Fibroblast of lung (primary cell): ENCODE data around the gene FLOT1. TPM values are rescaled to one million over a fixed set of nuclear protein-coding genes. Genes with fewer than 3 reads are reported as not detected.
A peak's percentile ranks its signal among the peaks of the same experiment; 100 is the strongest.

Experiments used
- DNase-seq, 2 donors: peaks; one replicate each; pipeline versions ENCODE4 v3.0.0 to v3.0.0-alpha.2; 2010; ENCODE audit warnings: low read depth in 2 of 2
- H2AFZ ChIP-seq: 2 replicates; pipeline ENCODE4 v1.5.1; 2012; ENCODE audit warnings: low read length, control low read depth, inconsistent platforms
- H3K27ac ChIP-seq: 2 replicates; pipeline ENCODE4 v1.5.1; 2011; ENCODE audit warnings: low read length, control low read depth; ENCODE audit not compliant: insufficient read depth
- H3K27me3 ChIP-seq: 2 replicates; pipeline ENCODE4 v1.5.1; 2011; ENCODE audit warnings: mild to moderate bottlenecking, low read length; ENCODE audit not compliant: control insufficient read depth, insufficient read depth
- H3K36me3 ChIP-seq: 2 replicates; pipeline ENCODE4 v1.5.1; 2011; ENCODE audit warnings: low read length; ENCODE audit not compliant: control insufficient read depth, insufficient read depth
- H3K4me1 ChIP-seq: 2 replicates; pipeline ENCODE4 v1.5.1; 2011; ENCODE audit warnings: low read length; ENCODE audit not compliant: control insufficient read depth, insufficient read depth; ENCODE audit errors: extremely low read depth
- H3K4me2 ChIP-seq: 2 replicates; pipeline ENCODE4 v1.5.1; 2011; ENCODE audit warnings: low read length, control low read depth; ENCODE audit not compliant: insufficient read depth; ENCODE audit errors: extremely low read depth
- H3K4me3 ChIP-seq, 4 experiments: fragments of 200-600 bp in 1 of 4; sonication (generic) in 1 of 4; replicated peaks in 1 of 4; 2 replicates each; pipeline ENCODE4 v1.5.1; 2011 to 2016; ENCODE audit warnings: low read length in 4 of 4, low read depth in 3 of 4, mild to moderate bottlenecking in 3 of 4, control low read depth in 2 of 4, inconsistent platforms in 1 of 4, mixed read lengths in 1 of 4; ENCODE audit not compliant: insufficient read depth in 1 of 4; ENCODE audit errors: control extremely low read depth in 1 of 4
- H3K79me2 ChIP-seq: 2 replicates; pipeline ENCODE4 v1.5.1; 2012; ENCODE audit warnings: mild to moderate bottlenecking, low read length, inconsistent platforms; ENCODE audit not compliant: control insufficient read depth, insufficient read depth
- H3K9ac ChIP-seq: 2 replicates; pipeline ENCODE4 v1.5.1; 2011; ENCODE audit warnings: mild to moderate bottlenecking, low read length, control low read depth; ENCODE audit not compliant: insufficient read depth
- H3K9me3 ChIP-seq: 2 replicates; pipeline ENCODE4 v1.5.1; 2012; ENCODE audit warnings: low read depth, low read length; ENCODE audit not compliant: control insufficient read depth, insufficient read depth
- H4K20me1 ChIP-seq: 2 replicates; pipeline ENCODE4 v1.5.1; 2011; ENCODE audit warnings: low read length; ENCODE audit not compliant: control insufficient read depth, insufficient read depth; ENCODE audit errors: extremely low read depth
- EZH2 ChIP-seq: IDR thresholded peaks from 2 replicates; pipeline ENCODE4 v1.5.1; 2012; ENCODE audit warnings: low read length, control low read depth, mild to moderate bottlenecking; ENCODE audit errors: missing control alignments
- polyA plus RNA-seq, 2 donors: library from polyadenylated mRNA; depleted of rRNA in 1 of 2; stranded (reverse) in 1 of 2; unstranded in 1 of 2; fragments of >200 nt; gene quantifications; 2 replicates each; pipeline ENCODE4 v1.2.1, GENCODE V29; 2011 to 2012; ENCODE audit warnings: missing spikeins in 1 of 2
- total RNA-seq: library from RNA; depleted of rRNA; stranded (reverse); fragments of >200 nt; gene quantifications from 2 replicates; pipeline ENCODE4 v1.2.1, GENCODE V29; 2014
- TF ChIP-seq, protein P1 (sequence below), 2 donors: IDR thresholded peaks in 1 of 2; conservative IDR thresholded peaks in 1 of 2; 1 replicate in 1 of 2; 2 replicates in 1 of 2; pipeline ENCODE4 v1.5.1; 2011 to 2012; ENCODE audit warnings: low read length in 2 of 2, control low read depth in 1 of 2, inconsistent platforms in 1 of 2, low read depth in 1 of 2, mild to moderate bottlenecking in 1 of 2

The FLOT1 gene
- total and polyA plus RNA-seq, 2 donors (not counting 1 experiment from before 2014, with no cell fraction given) = 180 to 301 TPM

DNA sequence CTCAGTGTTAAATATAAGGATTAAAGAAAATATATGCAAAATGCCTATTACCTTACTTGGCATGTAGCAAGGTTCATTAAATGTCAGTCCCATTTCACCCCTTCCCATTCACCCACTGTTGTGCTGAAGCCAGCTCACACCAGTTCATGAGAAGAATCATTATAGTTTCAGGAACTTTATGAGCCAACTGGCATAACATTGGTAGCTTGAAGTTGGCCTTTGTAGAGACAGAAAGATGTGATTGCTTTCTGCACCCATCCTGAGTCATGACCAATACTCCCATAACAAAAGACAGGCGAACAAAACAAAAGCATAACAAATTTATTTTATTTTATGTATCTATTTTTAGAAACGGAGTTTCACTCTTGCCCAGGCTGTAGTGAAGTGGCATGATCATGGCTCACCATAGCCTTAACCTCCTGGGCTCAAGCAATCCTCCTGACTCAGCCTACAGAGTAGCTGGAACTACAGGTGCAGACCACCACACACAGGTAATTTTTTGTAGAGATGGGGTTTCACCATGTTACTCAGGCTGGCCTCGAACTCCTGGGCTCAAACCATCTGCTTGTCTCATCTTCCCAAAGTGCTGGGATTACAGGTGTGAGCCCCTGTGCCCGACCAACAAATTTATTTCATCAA is 19.4 kb upstream of the FLOT1 start:
- Histone ChIP-seq H2AFZ (no peak overlapping the region), H3K27me3 (no peaks in the 10 kb centered on the region), H4K20me1 (no peaks in the 10 kb centered on the region), H3K27ac (no peak overlapping the region), H3K4me2 (no peak overlapping the region), H3K4me1 (peaks cover 18% of the 10 kb centered on the region), H3K36me3 (no peaks in the 10 kb centered on the region), H3K9me3 (no peaks in the 10 kb centered on the region), H3K4me3 (no peak overlapping the region), H3K9ac (no peak overlapping the region), H3K79me2 (no peaks in the 10 kb centered on the region)
- TF ChIP-seq EZH2 = no peak
- TF ChIP-seq, protein P1, sequence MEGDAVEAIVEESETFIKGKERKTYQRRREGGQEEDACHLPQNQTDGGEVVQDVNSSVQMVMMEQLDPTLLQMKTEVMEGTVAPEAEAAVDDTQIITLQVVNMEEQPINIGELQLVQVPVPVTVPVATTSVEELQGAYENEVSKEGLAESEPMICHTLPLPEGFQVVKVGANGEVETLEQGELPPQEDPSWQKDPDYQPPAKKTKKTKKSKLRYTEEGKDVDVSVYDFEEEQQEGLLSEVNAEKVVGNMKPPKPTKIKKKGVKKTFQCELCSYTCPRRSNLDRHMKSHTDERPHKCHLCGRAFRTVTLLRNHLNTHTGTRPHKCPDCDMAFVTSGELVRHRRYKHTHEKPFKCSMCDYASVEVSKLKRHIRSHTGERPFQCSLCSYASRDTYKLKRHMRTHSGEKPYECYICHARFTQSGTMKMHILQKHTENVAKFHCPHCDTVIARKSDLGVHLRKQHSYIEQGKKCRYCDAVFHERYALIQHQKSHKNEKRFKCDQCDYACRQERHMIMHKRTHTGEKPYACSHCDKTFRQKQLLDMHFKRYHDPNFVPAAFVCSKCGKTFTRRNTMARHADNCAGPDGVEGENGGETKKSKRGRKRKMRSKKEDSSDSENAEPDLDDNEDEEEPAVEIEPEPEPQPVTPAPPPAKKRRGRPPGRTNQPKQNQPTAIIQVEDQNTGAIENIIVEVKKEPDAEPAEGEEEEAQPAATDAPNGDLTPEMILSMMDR (conservative IDR thresholded peaks at IDR 0.05 in 1 of 2, IDR thresholded peaks at IDR 0.05 in 1 of 2; ENCODE audit: low read depth in 1 of 2, low read length in 2 of 2) = no peak
- DNase-seq = no peak

- Histone ChIP-seq H3K4me3 (no peak overlapping the region), H3K79me2 (no peaks in the 10 kb centered on the region), H3K9ac (no peak overlapping the region), H2AFZ (no peak overlapping the region), H3K9me3 (no peaks in the 10 kb centered on the region), H3K4me2 (no peak overlapping the region), H3K36me3 (no peaks in the 10 kb centered on the region), H4K20me1 (no peaks in the 10 kb centered on the region), H3K4me1 (peaks cover 18% of the 10 kb centered on the region), H3K27me3 (no peaks in the 10 kb centered on the region), H3K27ac (no peak overlapping the region)
- no peak for DNase-seq
- TF ChIP-seq, protein P1 (conservative IDR thresholded peaks at IDR 0.05 in 1 of 2, IDR thresholded peaks at IDR 0.05 in 1 of 2; ENCODE audit: low read depth in 1 of 2, low read length in 2 of 2) = no peak
- TF ChIP-seq EZH2 = no peak
These were observed 18.1 kb upstream of the FLOT1 start for GRCh38 chr6:30760549-30760948.

DNA sequence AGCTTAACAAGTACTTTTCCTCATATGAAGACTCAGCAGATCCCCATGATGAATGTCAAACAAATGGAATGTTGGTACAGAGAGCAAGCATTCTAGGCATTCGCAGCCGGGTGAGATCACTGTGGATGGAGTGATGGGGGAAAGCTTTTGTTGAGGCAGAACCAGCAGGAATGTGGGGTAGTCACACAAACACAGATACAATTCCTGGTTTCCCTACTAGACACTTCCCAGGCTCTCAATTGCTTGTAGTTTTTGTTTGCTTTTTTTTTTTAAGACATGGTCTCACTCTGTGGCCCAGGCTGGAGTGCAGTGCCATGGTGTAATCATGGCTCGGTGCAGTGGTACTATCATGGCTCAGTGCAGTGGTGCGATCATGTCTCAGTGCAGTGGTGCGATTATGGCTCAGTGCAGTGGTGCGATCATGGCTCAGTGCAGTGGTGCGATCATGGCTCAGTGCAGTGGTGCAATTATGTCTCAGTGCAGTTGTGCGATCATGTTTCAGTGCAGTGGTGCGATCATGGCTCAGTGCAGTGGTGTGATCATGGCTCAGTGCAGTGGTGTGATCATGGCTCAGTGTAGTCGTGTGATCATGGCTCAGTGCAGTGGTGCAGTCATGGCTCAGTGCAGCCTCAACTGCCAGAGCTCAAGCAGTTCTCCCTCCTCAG is 17.2 kb upstream of the FLOT1 start:
- H3K9me3 ChIP-seq = no peaks in the 10 kb centered on the region
- no peak overlapping the region for H3K9ac ChIP-seq
- H2AFZ ChIP-seq = no peak overlapping the region
- no peak overlapping the region for H3K4me2 ChIP-seq
- H3K36me3 ChIP-seq = no peaks in the 10 kb centered on the region
- peak overlapping the region; percentile 77 for H3K27ac ChIP-seq
- DNase-seq = peak; percentile 75 to 100
- peaks cover 20% of the 10 kb centered on the region for H3K4me1 ChIP-seq
- TF ChIP-seq, protein P1 (conservative IDR thresholded peaks at IDR 0.05 in 1 of 2, IDR thresholded peaks at IDR 0.05 in 1 of 2; ENCODE audit: low read depth in 1 of 2, low read length in 2 of 2) = no peak
- TF ChIP-seq EZH2 = no peak
- H3K27me3 ChIP-seq = no peaks in the 10 kb centered on the region
- no peaks in the 10 kb centered on the region for H3K79me2 ChIP-seq
- no peak overlapping the region for H3K4me3 ChIP-seq
- no peaks in the 10 kb centered on the region for H4K20me1 ChIP-seq
